ENCODE measurements around the gene BRSK2. TPM values are rescaled to one million over a fixed set of nuclear protein-coding genes. Genes with fewer than 3 reads are reported as not detected.
"Not testable (repeated sequence)": the region's sequence is repeated elsewhere in the genome, so short reads cannot be mapped to it uniquely, and the experiment has no call there.

Gene BRSK2
- total RNA-seq, 1 donor from 2014 or later, result 0.11 TPM

DNA sequence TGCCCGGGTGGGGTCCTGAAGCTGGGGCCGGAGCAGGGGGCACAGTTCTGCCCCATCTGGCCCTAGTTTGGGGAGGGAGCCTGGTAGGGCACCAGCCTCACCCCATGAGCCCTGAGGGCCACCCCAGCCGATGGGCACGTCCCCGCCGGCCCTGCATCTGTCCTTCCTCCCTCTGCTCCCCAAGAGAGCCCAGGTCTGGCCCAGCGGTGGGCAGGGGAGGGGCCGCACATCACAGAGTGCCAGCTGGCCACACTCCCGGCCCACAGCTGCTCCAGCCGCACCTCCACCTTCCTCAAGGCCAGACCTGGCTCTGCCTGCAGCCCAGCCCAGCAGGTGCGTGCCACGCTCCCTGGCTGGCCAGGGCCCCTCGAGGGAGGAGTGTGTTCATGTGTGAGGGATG, 21.6 kb downstream of the BRSK2 start:
- Mint-ChIP-seq H3K27ac (no peak overlapping the region), H3K27me3 (no peaks in the 10 kb centered on the region), H3K4me3 (no peak overlapping the region), H3K9me3 (no peaks in the 10 kb centered on the region), H3K4me1 (no peaks in the 10 kb centered on the region), H3K36me3 (ENCODE audit: low read depth) (no peaks in the 10 kb centered on the region)
- TF ChIP-seq, protein P1, sequence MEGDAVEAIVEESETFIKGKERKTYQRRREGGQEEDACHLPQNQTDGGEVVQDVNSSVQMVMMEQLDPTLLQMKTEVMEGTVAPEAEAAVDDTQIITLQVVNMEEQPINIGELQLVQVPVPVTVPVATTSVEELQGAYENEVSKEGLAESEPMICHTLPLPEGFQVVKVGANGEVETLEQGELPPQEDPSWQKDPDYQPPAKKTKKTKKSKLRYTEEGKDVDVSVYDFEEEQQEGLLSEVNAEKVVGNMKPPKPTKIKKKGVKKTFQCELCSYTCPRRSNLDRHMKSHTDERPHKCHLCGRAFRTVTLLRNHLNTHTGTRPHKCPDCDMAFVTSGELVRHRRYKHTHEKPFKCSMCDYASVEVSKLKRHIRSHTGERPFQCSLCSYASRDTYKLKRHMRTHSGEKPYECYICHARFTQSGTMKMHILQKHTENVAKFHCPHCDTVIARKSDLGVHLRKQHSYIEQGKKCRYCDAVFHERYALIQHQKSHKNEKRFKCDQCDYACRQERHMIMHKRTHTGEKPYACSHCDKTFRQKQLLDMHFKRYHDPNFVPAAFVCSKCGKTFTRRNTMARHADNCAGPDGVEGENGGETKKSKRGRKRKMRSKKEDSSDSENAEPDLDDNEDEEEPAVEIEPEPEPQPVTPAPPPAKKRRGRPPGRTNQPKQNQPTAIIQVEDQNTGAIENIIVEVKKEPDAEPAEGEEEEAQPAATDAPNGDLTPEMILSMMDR (IDR thresholded peaks at IDR 0.05), result no peak
- CTCF ChIA-PET, result interaction anchor here (0.6 kb wide), 1 partner anchor 10 kb away, joined by 3 read pairs; no protein-coding TSS in a partner anchor
- DNase-seq (no peak), ATAC-seq (ENCODE audit: low read depth) (no peak)
- POLR2A ChIA-PET, result no interaction called here
- intact Hi-C loops (cut with micrococcal nuclease), result no loop called here

DNA sequence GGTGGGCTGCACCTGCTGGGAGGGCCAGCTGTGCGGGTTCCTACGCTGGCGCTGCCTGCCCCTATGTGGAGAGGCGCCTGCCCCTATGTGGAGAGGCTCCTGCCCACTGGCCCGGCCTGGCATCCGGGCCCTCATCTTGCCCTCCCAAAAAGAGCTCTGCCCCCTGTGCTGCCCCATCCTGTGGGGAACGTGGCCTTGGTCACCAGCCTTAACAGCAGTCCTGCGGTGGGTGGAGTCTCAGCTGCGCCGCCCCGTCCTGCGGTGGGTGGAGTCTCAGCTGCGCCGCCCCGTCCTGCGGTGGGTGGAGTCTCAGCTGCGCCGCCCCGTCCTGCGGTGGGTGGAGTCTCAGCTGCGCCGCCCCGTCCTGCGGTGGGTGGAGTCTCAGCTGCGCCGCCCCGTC, 22.0 kb downstream of the BRSK2 start:
- POLR2A ChIA-PET; H3K27me3 Mint-ChIP-seq; intact Hi-C loops (cut with micrococcal nuclease); H3K4me1 Mint-ChIP-seq; H3K4me3 Mint-ChIP-seq; H3K9me3 Mint-ChIP-seq; ATAC-seq (ENCODE audit: low read depth); H3K36me3 Mint-ChIP-seq (ENCODE audit: low read depth); H3K27ac Mint-ChIP-seq; DNase-seq: not testable (repeated sequence)
- CTCF ChIA-PET, result interaction anchor here (0.6 kb wide), 1 partner anchor 10 kb away, joined by 3 read pairs; no protein-coding TSS in a partner anchor

DNA sequence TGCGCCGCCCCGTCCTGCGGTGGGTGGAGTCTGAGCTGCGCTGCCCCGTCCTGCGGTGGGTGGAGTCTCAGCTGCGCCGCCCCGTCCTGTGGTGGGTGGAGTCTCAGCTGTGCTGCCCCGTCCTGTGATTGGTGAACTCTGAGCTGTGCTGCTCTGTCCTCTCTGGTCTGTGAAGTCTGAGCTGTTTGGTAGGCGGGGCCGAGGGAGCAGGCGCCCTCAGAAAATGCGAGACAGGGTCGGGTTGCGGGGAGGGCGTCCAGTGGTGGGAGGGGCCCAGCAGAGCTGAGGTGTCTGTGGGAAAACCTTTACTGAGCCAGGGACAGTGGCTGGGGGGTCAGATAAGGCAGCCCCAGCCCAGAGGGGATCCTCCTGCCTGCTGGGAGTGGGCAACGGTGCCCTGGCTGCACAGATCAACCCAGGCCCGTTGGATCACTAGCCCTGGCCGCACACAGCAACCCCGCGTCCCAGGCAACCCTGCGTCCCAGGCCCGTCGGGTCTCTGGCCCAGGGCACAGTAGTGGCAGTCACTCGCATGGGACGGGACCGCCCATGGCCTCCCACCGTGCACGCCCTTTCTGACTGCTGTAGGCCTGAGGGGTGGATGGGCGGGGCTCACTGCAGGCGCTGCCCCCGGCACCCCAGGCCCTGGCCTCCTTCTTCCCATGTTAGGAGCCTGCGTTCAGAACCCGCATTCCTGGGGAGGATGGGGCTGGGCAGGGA, 22.8 kb downstream of the BRSK2 start:
- no peak for ATAC-seq (ENCODE audit: low read depth)
- Mint-ChIP-seq H3K36me3 (ENCODE audit: low read depth) (no peaks in the 10 kb centered on the region), H3K27me3 (no peaks in the 10 kb centered on the region), H3K4me3 (no peak overlapping the region), H3K4me1 (no peaks in the 10 kb centered on the region), H3K27ac (no peak overlapping the region), H3K9me3 (no peaks in the 10 kb centered on the region)
- TF ChIP-seq, protein P1 (IDR thresholded peaks at IDR 0.05), result no peak
- CTCF ChIA-PET, result no interaction called here
- POLR2A ChIA-PET, result no interaction called here
- DNase-seq, result no peak
- intact Hi-C loops (cut with micrococcal nuclease), result no loop called here

DNA sequence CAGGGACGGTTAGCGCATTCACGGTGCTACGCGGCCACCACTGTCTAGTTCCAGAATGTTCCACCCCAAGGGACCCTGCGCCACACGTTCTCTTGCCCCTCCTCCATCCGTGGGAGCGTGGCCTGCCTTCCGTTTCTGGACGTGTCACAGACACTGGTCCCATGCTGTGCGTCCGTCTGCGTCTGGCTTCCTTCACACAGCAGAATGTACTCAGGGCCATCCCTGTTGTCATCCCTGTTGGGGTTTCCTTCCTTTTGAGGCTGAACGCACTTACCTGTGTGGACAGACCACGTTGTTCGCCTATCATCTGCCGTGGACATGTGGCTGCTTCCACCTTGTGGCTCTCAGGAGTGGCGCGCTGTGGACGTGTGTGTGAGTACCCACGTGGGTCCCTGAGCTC, 24.9 kb downstream of the BRSK2 start:
- Mint-ChIP-seq H3K27ac (no peak overlapping the region), H3K36me3 (ENCODE audit: low read depth) (peaks cover 3% of the 10 kb centered on the region), H3K4me1 (no peaks in the 10 kb centered on the region), H3K9me3 (peaks cover 5% of the 10 kb centered on the region), H3K27me3 (no peaks in the 10 kb centered on the region), H3K4me3 (no peak overlapping the region)
- no peak for DNase-seq
- no peak for ATAC-seq (ENCODE audit: low read depth)
- TF ChIP-seq, protein P1 (IDR thresholded peaks at IDR 0.05), result no peak
- POLR2A ChIA-PET, result no interaction called here
- CTCF ChIA-PET, result interaction anchor here (0.7 kb wide), 1 partner anchor 112 kb away, joined by 3 read pairs; no protein-coding TSS in a partner anchor
- intact Hi-C loops (cut with micrococcal nuclease), result no loop called here

DNA sequence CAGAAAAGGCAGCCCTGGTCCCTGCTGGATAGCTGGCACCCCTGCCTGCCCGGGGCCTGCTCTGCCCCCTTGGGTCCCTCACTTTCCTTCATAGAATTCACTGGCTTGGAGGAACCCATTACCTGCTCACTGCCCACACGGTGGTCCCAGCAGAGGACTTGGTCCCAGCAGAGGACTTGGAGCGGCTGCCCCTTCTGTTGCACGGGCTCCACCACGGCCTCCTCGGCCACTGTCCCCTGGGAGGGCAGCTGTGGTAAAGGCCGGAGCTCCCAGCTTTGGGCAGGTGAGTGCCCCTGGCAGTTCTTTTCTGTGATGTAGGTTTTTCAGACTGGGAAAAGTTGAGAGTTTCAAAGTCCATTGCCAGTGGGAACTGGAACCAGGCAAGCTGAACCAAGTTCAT, 25.9 kb downstream of the BRSK2 start:
- Mint-ChIP-seq H3K36me3 (ENCODE audit: low read depth) (peaks cover 3% of the 10 kb centered on the region), H3K27me3 (no peaks in the 10 kb centered on the region), H3K9me3 (peaks cover 5% of the 10 kb centered on the region), H3K27ac (no peak overlapping the region), H3K4me1 (no peaks in the 10 kb centered on the region), H3K4me3 (no peak overlapping the region)
- ChIA-PET CTCF (no interaction called here), POLR2A (no interaction called here)
- ATAC-seq (ENCODE audit: low read depth) (no peak), DNase-seq (no peak)
- TF ChIP-seq, protein P1 (IDR thresholded peaks at IDR 0.05), result no peak
- intact Hi-C loops (cut with micrococcal nuclease), result no loop called here

DNA sequence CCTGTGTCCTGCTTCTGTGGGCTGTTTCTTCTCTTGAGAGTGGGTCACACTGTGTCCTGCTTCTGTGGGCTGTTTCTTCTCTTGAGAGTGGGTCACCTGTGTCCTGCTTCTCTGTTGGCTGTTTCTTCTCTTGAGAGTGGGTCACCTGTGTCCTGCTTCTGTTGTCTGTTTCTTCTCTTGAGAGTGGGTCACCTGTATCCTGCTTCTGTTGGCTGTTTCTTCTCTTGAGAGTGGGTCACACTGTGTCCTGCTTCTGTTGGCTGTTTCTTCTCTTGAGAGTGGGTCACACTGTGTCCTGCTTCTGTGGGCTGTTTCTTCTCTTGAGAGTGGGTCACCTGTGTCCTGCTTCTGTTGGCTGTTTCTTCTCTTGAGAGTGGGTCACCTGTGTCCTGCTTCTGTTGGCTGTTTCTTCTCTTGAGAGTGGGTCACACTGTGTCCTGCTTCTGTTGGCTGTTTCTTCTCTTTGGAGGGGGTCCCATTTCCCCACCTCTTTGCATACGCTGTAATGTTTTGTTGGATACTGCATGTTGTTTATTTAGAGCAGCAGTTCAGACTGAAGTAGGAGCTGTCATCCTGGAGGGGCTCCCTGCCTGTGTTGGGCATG, 28.6 kb downstream of the BRSK2 start:
- H3K36me3 Mint-ChIP-seq (ENCODE audit: low read depth); ATAC-seq (ENCODE audit: low read depth); intact Hi-C loops (cut with micrococcal nuclease); H3K4me1 Mint-ChIP-seq; H3K27ac Mint-ChIP-seq; H3K4me3 Mint-ChIP-seq; H3K27me3 Mint-ChIP-seq; H3K9me3 Mint-ChIP-seq; DNase-seq; CTCF ChIA-PET; POLR2A ChIA-PET: not testable (repeated sequence)

Data from activated B cell treated with CpG ODN at 0.5 μM for 24 hours (primary cell).